Measurements from ENCODE around the gene MDK.
A peak's percentile ranks its signal among the peaks of the same experiment; 100 is the strongest.
"Not testable (repeated sequence)": the region's sequence is repeated elsewhere in the genome, so short reads cannot be mapped to it uniquely, and the experiment has no call there.

The MDK gene

GRCh38 chr11:46369458-46370152, 11.9 kb upstream of the MDK start:
- DNase-seq, result peak; percentile 53 to 57

- no peak for DNase-seq
Measured at GRCh38 chr11:46370253-46370652, 11.2 kb upstream of the MDK start.

GRCh38 chr11:46371262-46371661, 10.2 kb upstream of the MDK start:
- not testable (repeated sequence) for DNase-seq

GRCh38 chr11:46372086-46372485, 9.4 kb upstream of the MDK start:
- DNase-seq, result no peak

GRCh38 chr11:46372501-46372900, 9.0 kb upstream of the MDK start:
- DNase-seq, result not testable (repeated sequence)

DNA sequence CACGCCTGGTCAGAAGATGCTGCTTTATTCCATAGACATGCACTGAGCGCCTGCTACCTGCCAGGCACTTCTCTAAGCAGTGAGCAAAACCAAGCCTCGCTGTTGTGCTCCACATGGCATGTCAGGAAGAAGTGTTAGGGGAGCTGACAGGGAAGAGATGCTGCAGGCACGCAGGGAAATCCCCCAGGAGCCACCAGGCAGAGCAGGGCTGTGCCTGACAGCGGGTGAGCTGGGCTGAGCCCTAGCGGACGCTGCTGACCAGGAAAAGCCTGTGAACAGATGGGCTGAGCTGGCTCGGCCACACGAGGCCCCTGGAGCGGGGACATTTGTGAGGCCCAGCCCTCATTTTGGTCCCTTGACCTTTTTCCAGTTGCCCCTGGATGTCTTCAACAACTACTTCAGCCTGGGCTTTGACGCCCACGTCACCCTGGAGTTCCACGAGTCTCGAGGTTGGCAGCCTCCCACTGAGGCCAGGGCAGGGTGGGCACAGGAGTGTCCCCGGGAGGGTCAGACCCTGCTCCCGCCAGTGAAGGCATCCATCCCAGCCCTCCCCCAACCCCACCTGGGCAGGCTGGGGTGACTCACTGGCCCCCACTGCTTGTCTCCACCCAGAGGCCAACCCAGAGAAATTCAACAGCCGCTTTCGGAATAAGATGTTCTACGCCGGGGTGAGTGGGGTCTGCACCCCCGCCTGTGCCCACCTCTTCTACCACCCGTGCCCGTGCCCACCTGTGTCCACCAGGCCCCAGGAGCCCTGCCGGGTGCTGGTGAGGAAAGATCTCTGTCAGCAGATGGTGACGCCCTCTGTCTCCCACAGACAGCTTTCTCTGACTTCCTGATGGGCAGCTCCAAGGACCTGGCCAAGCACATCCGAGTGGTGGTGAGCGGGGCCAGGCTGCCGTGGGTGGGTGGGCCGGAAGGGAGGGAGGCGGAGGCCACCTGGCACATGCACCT, 7.4 kb upstream of the MDK start:
- DNase-seq, result no peak

- DNase-seq, result no peak
Measured at GRCh38 chr11:46374815-46375214, 6.7 kb upstream of the MDK start.

- no peak for DNase-seq
Measured at GRCh38 chr11:46375392-46376101, 5.9 kb upstream of the MDK start.

DNA sequence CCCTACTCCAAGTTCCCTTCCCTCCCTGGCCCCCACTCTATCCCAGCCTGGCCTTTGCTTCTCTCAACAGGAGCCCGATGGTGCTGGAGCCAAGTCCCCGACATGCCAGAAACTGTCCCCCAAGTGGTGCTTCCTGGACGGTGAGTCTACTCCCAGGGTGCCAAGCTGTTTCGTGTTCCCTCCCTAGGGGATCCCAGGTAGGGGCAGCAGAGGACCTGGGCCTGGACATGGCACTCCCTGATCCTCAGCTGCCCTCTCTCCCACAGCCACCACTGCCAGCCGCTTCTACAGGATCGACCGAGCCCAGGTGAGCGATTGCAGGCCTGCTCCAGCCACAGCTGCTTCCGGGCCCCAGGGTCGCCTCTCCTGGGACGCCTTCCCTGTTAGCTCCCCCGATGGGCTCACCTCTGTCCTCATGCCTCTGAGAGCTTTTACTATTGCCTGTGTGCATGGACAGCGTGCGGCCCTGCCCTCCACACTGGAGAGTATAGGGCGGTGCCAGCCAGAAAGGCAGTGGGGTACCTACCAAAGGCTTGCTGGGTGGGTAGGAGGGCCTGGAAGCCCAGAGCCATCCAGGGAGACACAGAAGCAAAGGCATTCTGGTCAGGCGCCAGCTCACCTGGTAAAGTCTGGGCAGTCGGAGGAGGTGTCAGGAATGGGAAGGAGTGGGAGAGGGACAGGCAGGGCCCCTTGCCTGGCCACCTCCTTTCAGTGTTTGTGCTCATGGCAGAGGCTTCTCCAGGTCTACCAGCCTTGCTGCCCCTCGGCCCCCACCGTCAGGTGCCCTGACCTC, 5.0 kb upstream of the MDK start:
- DNase-seq, result no peak

DNA sequence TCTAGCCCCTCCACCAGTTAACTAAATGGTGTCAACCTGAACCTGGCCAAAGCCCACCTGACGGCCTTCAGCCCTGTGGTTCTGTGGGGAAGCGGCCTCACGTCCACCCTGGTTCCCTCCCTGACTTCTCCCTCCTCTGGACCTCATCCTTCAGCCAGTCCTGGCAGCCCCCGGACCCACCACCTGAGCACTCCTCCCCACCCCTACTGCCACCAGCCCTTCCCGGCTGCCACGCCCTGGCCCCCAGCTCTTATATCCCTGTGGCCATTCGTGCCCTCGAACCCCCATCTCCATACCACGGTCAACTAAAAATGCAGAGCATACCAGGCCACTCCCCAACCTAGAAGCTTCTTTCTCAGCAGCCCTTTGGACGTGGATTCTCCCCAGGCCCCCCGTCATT, 4.2 kb upstream of the MDK start:
- DNase-seq, result no peak

DNA sequence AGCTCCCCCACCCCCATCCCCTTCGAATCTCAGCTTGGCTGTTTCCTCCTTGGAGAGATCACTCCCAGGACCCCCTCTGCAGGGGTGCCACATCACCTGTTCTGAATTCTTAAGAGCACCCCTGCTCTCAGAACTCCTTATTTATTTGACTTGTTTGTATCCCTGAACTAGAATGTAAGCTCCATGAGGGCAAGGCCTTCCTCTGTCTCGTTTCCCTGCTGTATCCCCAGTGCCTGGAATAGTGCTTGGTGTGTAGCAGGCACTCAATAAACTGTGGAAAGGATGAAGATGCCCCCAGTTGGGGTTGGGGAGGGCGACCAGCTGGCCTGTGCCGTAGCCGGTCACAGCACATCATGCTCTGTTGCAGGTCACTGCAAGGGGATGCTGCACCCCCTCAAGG, 3.6 kb upstream of the MDK start:
- DNase-seq, result no peak

GRCh38 chr11:46378296-46378695, 3.2 kb upstream of the MDK start:
- DNase-seq, result no peak

DNA sequence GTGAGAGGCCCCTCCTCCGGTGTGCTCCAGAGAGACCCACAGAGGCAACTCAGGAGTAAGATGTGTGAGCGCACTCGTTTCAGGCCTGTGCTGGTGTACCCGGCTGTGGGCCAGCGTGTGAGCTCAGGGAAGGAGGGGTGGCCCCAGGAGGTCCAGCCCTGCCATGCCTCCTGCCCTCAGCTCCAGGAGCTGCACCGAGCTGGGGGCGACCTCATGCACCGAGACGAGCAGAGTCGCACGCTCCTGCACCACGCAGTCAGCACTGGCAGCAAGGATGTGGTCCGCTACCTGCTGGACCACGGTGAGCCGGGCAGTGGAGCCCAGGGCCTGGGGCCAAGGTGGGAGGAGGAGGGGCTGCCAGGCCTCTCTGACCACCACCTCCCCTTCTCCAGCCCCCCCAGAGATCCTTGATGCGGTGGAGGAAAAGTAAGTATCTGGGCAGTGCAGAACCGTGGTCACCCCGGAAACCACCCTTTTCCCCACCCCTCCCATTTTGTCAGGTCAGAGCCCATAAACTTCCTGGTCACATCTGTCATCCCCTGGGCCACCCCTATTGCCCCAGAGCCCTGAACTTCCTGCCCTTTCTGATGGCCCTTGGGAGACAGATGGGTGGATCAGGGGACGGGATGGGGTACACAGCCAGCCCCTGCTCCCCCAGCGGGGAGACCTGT, 2.5 kb upstream of the MDK start:
- DNase-seq, result no peak

DNA sequence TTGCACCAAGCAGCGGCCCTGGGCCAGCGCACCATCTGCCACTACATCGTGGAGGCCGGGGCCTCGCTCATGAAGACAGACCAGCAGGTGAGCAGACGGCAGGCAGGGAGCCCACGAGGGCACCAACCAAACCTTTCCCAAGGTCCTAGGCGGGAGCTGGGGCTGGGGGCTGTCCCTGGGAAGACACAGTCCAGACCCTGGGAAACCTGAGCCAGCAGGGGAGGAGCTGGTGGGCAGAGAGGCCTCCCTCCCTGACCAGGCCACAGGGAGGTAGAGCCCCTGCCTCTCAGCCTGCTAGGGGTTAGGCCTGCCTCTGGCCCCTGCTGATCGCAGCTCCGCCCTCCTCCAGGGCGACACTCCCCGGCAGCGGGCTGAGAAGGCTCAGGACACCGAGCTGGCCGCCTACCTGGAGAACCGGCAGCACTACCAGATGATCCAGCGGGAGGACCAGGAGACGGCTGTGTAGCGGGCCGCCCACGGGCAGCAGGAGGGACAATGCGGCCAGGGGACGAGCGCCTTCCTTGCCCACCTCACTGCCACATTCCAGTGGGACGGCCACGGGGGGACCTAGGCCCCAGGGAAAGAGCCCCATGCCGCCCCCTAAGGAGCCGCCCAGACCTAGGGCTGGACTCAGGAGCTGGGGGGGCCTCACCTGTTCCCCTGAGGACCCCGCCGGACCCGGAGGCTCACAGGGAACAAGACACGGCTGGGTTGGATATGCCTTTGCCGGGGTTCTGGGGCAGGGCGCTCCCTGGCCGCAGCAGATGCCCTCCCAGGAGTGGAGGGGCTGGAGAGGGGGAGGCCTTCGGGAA, 1.8 kb upstream of the MDK start:
- not testable (repeated sequence) for DNase-seq

DNA sequence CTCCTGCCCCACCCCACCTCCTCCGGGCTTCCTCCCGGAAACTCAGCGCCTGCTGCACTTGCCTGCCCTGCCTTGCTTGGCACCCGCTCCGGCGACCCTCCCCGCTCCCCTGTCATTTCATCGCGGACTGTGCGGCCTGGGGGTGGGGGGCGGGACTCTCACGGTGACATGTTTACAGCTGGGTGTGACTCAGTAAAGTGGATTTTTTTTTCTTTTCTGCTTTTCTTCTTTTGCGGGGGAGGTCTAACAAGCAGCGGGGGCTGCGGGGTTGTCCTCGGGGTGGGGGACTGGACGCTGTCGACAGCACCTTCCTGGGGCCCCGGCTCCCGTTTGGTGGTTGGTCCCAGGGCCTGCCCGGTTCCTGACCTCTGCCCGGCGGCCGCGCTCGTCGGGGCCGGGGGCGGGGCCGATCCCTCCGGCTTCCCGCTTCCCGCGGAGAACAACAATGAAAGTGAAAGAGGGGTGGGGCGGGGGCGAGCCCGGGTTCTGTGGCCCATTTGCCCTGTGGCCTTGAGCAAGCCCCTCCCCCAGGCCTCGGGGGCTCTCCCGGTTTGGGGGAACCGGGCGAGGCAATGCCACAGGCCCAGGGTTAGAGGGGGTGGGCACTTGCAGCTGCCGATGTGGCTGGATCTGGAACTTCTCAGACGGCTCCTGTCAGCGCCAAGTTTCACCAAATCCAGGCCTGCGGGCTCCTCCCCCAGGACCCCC, 975 bp upstream of the MDK start:
- DNase-seq, result peak; percentile 49 to 61

GRCh38 chr11:46381819-46382645, 563 bp downstream of the MDK start:
- DNase-seq, result no peak

- DNase-seq, result no peak
Measured at GRCh38 chr11:46382646-46383403, 1.4 kb downstream of the MDK start.

GRCh38 chr11:46383404-46383758, 1.9 kb downstream of the MDK start:
- DNase-seq, result no peak

Data from CD4-positive, alpha-beta T cell treated with Interleukin-1 beta for 1 hour (primary cell).